Cardiac muscle cell (in vitro differentiated cells and primary cell): ENCODE data around the gene USP10. TPM values are rescaled to one million over a fixed set of nuclear protein-coding genes. Genes with fewer than 3 reads are reported as not detected.

Source experiments
- DNase-seq, 2 donors: peaks; one replicate each; pipeline versions ENCODE4 v3.0.0 to v3.0.0-alpha.2; 2010 to 2017; ENCODE audit warnings: low read depth in 1 of 2, low spot score in 1 of 2
- H3K27ac ChIP-seq: fragments of 200-600 bp; sonication (generic); 2 replicates; pipeline ENCODE4 v1.5.1; 2016
- H3K27me3 ChIP-seq: fragments of 200-600 bp; sonication (generic); 2 replicates; pipeline ENCODE4 v1.6.0; 2016; ENCODE audit warnings: control low read depth
- H3K36me3 ChIP-seq: fragments of 200-600 bp; sonication (generic); 2 replicates; pipeline ENCODE4 v1.5.1; 2016; ENCODE audit warnings: control low read depth
- H3K4me1 ChIP-seq: fragments of 200-600 bp; sonication (generic); 2 replicates; pipeline ENCODE4 v1.8.1; 2017; ENCODE audit warnings: low read depth, mild to moderate bottlenecking, mixed run types
- H3K4me3 ChIP-seq: fragments of 200-600 bp; sonication (generic); 2 replicates; pipeline ENCODE4 v1.5.1; 2016; ENCODE audit warnings: mild to moderate bottlenecking
- H3K9me3 ChIP-seq: fragments of 200-600 bp; sonication (generic); 2 replicates; pipeline ENCODE4 v1.5.1; 2017; ENCODE audit warnings: low read depth, mild to moderate bottlenecking, control low read depth
- polyA plus RNA-seq: library from polyadenylated mRNA; unstranded; fragments of >200 nt; fragmentation: Nextera tagmentation; extraction: Ambion mirVana; gene quantifications from 2 replicates; pipeline ENCODE4 v1.2.1, GENCODE V29; 2016
- total RNA-seq: library from RNA; depleted of rRNA; stranded (reverse); fragments of >200 nt; gene quantifications from 2 replicates; pipeline ENCODE4 v1.2.3, GENCODE V29; 2016
- TF ChIP-seq, protein P1 (sequence below): IDR thresholded peaks from 2 replicates; pipeline ENCODE4 v1.5.1; 2012; ENCODE audit warnings: low read depth, mild to moderate bottlenecking, low read length

USP10 gene
- total and polyA plus RNA-seq, 2 experiments from 2014 or later: 91.9 to 100.0 TPM

DNA sequence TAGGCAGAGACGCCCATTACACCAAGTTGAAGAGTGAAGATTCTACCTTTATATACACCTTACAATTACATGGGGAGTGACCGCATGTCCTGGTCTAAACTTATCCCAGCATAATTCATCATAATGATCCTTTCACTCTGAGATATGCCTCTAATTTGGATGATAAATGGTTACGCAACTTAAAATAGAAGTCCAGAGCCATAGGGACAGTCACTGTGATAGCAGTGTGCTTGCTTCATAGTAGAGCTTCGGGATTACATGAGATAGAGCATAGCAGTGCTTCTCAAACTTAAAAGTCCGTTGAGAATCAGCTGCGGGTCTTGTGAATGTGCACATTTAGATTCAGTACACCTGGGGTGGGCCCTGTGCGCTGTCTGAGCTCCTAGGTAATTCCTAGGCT lies 16.9 kb downstream of the USP10 start:
- TF ChIP-seq, protein P1, sequence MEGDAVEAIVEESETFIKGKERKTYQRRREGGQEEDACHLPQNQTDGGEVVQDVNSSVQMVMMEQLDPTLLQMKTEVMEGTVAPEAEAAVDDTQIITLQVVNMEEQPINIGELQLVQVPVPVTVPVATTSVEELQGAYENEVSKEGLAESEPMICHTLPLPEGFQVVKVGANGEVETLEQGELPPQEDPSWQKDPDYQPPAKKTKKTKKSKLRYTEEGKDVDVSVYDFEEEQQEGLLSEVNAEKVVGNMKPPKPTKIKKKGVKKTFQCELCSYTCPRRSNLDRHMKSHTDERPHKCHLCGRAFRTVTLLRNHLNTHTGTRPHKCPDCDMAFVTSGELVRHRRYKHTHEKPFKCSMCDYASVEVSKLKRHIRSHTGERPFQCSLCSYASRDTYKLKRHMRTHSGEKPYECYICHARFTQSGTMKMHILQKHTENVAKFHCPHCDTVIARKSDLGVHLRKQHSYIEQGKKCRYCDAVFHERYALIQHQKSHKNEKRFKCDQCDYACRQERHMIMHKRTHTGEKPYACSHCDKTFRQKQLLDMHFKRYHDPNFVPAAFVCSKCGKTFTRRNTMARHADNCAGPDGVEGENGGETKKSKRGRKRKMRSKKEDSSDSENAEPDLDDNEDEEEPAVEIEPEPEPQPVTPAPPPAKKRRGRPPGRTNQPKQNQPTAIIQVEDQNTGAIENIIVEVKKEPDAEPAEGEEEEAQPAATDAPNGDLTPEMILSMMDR: no peak
- H3K27ac ChIP-seq: peak overlapping the region; percentile 29
- DNase-seq: no peak
- no peak overlapping the region for H3K4me3 ChIP-seq
- H3K9me3 ChIP-seq: no peaks in the 10 kb centered on the region
- H3K27me3 ChIP-seq: no peaks in the 10 kb centered on the region
- no peaks in the 10 kb centered on the region for H3K36me3 ChIP-seq
- peaks cover 21% of the 10 kb centered on the region for H3K4me1 ChIP-seq

DNA sequence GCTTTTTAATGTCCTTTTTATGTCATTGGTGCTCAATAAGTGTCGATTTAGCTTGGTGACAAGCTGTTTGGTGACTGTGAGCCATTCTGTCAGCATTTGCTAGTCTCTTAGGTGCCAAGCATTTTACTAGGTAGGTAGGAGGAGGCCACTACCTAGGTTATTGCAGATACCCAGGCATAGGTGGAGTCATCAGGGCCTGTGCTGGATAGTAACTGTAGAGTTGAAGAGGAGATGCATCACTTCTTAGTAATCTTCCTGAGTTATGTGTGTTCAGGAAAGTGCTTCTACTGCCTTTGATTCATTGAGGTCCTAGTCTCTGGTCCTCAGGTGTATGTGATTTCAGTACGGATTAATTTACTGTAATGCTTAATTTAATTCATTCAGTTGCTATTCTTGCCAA lies 17.7 kb downstream of the USP10 start:
- TF ChIP-seq, protein P1: no peak
- no peak for DNase-seq
- H3K27me3 ChIP-seq: no peaks in the 10 kb centered on the region

DNA sequence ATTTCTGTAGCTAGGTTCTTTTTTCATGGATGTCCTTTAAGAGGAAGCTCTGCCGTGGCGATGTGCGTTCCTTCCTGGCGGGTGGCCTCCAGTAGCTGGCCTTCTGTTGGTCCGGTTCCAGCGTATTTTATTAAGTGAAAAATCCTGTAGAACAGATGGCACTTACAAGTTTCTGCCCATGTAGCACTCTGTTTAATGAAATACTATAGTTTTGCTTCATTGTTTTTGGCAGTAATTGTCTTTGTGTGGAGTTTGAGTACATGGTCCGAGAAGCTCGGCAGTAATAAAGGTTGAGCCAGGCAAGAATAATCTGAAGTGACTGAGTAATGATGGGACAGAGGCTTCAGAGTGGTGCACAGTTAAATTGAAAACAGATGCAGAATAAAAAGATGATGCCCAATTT lies 20.4 kb downstream of the USP10 start:
- Histone ChIP-seq H3K4me3 (no peak overlapping the region), H3K36me3 (no peaks in the 10 kb centered on the region), H3K27ac (peak overlapping the region; percentile 29), H3K9me3 (no peaks in the 10 kb centered on the region), H3K4me1 (peaks cover 25% of the 10 kb centered on the region), H3K27me3 (no peaks in the 10 kb centered on the region)
- TF ChIP-seq, protein P1: no peak
- DNase-seq: no peak

More for the DNA sequence above, 17.7 kb downstream of the USP10 start:
- Histone ChIP-seq H3K4me1 (peaks cover 16% of the 10 kb centered on the region), H3K27ac (peak overlapping the region; percentile 29), H3K9me3 (no peaks in the 10 kb centered on the region), H3K36me3 (no peaks in the 10 kb centered on the region), H3K4me3 (no peak overlapping the region)

DNA sequence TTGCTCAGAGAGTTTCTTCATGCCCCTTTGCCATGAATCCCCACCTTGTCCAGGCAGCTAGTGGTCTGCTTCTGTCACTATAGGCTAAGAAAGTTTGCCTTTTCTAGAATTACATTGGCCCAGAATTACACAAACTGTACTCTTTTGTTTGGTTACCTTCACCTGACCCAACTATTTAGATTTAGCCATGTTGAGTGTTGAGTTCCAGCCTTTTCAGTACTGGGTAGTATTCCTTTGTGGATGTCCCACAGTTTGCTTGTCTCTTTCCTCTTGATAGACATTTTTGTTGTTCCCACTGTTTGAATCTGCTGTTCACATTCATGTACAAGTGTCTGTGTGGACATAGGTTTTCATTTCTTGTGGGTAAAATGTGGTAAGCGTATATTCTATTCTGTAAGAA lies 22.3 kb downstream of the USP10 start:
- Histone ChIP-seq H3K4me1 (peaks cover 21% of the 10 kb centered on the region), H3K27ac (no peak overlapping the region), H3K4me3 (no peak overlapping the region), H3K9me3 (no peaks in the 10 kb centered on the region), H3K36me3 (no peaks in the 10 kb centered on the region), H3K27me3 (no peaks in the 10 kb centered on the region)
- TF ChIP-seq, protein P1: no peak
- no peak for DNase-seq

DNA sequence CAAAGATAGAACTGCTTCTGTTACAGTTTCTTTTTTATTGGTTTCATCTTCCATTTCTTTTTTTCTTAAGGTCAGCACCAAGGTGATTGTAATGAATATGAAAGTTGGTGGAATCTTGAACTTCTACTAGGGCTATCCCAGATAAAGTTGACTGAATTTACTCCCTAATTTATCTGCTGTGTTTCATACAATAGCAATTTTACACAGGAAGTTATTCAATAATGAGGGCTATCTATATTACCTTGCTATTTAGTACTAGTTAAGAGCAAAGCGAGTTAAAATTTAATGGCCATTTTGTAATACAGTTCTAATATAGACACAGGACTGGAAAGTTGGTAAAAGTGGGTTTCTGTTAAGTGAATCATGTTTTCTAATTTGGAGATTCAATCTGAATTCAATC lies 24.1 kb downstream of the USP10 start:
- no peaks in the 10 kb centered on the region for H3K9me3 ChIP-seq
- no peaks in the 10 kb centered on the region for H3K36me3 ChIP-seq
- H3K27ac ChIP-seq: no peak overlapping the region
- H3K4me3 ChIP-seq: no peak overlapping the region
- TF ChIP-seq, protein P1: no peak
- DNase-seq: no peak
- peaks cover 21% of the 10 kb centered on the region for H3K4me1 ChIP-seq
- no peaks in the 10 kb centered on the region for H3K27me3 ChIP-seq
